Ramos (cell line): ENCODE data around the gene CELA1.
"Not testable (repeated sequence)": the region's sequence is repeated elsewhere in the genome, so short reads cannot be mapped to it uniquely, and the experiment has no call there.

ENCODE experiments used
- in situ Hi-C: fragments of 300-500 bp; cut with MboI; formaldehyde crosslinking; loops from one replicate; pipeline ENCODE4 v1.14.3; 2022; ENCODE audit warnings: low sequenced_read_pairs; ENCODE audit not compliant: unreplicated experiment

The CELA1 gene

DNA sequence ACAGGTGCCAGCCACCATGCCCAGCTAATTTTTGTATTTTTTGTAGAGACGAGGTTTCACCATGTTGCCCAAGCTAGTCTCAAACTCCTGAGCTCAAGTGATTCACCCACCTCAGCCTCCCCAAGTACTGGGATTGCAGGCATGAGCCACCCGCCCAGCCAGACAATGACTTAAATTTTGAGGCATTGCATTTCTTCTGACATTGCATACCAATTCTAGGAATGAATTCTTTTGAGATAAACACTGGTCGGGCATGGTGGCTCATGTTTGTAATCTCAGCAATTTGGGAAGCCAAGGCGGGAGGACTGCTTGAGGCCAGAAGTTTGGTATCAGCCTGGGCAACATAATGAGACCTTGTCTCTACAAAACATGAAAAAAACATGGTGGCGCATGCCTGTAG is 2.5 kb upstream of the CELA1 start:
- in situ Hi-C loops, result loop anchor here (10.0 kb wide), 1 partner anchor 534 kb away; no protein-coding TSS in a partner anchor

DNA sequence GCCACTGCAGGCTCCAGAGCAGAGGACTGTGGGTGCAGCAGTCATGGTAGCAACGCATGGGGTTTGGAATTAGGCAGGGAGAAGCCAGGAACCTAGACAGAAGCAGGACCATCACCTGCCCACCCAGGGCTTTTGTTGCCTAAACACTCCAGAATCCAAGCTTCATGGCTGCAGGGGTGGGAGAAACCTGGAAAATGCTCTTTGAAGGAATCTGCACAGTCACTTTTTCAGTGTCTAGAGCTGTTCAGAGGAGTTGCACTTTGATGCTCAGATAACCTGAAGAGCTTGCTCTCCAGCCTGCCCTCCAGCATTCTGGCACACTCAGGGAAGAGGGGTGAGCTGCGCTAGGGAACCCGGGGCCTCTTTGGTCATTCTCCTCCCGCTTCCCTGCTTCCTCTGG is 1.6 kb upstream of the CELA1 start:
- in situ Hi-C loops, result loop anchor here (10.0 kb wide), 1 partner anchor 533 kb away; no protein-coding TSS in a partner anchor

DNA sequence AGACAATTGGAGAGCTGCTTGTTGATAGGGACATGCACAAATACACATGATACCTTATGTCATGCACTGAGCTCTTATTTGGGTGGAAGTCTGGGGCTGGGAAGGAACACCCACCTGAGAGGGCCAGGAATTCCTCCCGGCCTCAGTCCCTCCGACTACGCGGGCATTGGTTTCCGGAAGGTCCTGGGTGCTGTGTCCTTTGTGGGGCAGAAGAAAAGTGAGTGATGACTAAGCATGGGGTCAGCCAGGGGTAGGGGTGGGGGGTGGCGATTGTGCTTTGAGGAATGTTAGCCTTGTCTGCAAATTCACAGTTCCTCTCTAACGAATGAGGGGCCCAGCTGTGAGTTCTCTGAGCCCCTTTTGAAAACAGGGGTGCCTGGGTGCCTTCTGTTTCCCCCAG is 798 bp downstream of the CELA1 start:
- in situ Hi-C loops, result loop anchor here (10.0 kb wide), 1 partner anchor 531 kb away; no protein-coding TSS in a partner anchor

DNA sequence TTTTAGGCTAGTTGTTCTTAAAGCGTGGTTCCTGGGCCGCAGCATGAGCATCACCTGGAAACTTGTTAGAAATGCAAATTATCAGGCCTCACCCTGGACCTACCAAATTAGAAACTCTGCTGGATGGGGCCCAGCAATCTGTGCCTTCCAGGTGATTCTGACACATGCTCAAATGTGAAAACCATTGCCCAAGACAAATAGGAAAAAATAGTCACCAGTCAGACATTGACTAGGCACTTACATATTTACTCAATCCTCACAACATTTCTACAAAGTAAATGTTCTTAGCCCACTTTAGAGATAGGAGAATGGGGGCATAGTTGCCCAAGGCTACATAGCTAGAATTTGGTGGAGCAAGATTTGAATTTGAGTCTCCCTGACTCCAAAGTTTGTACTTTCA is 3.3 kb downstream of the CELA1 start:
- in situ Hi-C loops, result loop anchor here (5.0 to 10.0 kb wide), 2 partner anchors 76 to 528 kb away; no protein-coding TSS in a partner anchor

DNA sequence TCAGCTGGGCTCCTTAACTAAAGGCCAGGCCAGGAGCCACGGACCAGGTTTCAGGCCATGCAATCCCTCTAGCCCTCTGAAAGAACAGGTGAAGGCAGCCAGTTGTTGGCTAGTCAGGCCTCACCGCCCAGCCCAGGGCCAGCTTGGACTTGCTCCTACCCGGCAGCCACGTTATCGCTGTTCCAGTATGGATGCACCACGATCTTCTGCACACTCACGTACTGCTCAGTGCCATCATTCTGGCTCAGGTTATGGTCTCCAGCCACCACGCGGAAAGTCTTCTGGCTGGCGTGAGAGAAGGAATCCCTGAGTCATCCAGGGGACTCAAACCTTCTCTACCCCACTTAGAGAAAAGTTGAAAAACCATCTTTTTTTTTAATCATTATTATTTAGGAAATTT is 4.1 kb downstream of the CELA1 start:
- in situ Hi-C loops, result loop anchor here (5.0 to 10.0 kb wide), 2 partner anchors 75 to 528 kb away; no protein-coding TSS in a partner anchor

DNA sequence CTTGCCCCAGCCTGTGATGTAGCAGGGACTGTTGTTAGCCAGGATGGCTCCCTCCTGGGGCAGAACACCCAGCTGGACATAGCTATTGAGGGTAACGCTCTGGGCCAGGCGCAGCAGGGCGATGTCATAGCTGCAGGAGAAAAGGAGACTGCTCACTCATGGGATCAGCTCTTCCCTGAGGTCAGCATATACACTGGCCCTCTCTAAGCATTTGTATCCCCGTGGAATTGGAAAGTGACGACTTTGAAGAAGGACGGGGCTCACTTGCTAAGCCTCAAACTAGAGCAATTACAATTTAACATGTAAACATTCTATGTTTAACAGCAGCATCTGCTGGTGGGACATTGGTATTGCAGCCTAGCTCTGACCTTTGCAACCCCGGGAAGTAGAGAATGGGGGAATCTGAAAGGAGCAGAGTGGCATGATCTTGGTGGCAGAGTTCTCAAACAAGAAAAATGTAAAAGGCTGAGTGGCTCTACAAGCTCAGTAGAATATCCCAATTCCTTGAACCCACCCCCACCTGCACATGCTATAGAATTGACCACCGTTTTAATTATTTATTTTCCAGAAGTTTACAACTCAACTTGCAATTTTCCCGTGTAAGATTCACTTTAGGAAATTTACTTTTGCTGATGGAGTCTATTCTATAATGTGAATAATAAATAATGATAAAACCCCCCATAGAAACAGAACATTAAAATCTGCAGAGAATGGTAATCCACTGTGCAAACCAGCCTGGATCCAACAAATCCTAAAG is 5.0 kb downstream of the CELA1 start:
- in situ Hi-C loops, result loop anchor here (5.0 to 10.0 kb wide), 2 partner anchors 74 to 527 kb away; no protein-coding TSS in a partner anchor

DNA sequence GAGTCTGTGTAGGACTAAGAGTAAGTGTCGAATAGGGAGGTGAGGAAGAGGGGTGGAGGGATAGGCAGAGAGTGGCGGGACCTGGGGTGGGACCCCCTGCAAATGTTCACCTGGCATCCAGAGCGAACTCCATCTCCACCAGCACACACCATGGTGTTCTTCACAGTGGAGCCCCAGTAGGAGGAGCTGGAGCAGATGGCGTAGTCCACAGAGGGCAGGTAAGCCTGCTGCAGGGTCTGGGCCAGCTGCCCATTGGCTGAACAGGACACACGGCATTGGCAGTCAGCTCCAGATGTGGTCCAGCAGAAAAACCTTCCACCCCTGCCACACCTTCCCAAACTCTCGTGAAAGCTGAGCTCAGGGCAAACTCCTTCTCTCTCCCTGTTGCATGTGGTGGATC is 6.7 kb downstream of the CELA1 start:
- in situ Hi-C loops, result loop anchor here (5.0 to 10.0 kb wide), 2 partner anchors 72 to 525 kb away; no protein-coding TSS in a partner anchor

DNA sequence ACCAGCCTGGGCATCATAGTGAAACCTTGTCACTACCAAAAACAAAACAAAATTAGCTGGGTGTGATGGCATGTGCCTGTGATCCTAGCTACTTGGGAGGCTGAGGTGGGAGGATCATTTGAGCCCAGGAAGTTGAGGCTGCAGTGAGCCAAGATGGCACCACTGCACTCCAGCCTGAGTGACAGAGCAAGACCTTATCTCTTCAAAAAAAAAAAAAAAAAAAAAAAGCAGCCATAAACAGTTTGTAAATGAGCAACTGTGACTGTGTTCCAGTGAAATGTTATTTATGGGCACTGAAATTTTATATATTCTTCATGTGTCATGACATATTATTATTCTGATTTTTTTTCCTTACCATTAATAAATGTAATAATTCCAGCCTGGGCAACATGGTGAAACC is 9.1 kb downstream of the CELA1 start:
- in situ Hi-C loops, result not testable (repeated sequence)

DNA sequence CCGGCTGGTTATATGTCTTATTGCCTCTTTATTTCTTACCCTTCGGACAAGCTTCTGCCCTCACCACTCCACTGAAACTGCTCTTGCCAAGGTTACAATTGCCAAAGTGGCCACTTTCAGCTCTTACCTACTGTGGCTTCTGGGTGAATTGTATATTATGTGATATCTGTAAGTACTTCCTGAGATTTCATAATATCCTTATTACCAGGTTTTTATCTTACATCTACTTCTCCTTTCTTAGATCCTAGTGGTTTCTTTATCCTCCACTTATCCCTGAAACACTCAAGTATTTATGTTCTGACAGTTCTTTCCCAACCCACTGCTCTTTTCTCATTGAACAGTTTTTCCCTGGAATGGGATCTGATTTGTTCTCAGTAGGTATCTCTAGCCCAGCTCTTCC is 10.5 kb downstream of the CELA1 start:
- in situ Hi-C loops, result no loop called here

DNA sequence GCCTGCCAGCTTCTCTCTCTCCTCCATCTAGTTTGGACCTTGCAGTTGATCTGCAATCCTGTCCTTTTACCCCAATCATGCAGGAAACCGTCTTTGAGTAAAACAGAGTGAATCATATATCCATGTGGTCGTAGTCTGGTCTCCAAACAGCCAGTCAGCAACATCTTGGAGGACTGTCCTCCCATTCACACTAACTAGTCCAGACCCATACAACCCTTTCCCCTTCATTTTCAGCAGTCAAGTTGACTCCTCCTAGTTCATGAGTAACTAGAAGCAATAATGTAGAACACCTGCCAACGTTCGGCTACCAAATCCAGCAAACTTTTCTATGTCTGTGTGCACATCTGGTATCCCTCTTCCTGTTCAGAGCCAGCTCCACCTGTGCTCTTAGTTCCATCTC is 11.7 kb downstream of the CELA1 start:
- in situ Hi-C loops, result no loop called here

DNA sequence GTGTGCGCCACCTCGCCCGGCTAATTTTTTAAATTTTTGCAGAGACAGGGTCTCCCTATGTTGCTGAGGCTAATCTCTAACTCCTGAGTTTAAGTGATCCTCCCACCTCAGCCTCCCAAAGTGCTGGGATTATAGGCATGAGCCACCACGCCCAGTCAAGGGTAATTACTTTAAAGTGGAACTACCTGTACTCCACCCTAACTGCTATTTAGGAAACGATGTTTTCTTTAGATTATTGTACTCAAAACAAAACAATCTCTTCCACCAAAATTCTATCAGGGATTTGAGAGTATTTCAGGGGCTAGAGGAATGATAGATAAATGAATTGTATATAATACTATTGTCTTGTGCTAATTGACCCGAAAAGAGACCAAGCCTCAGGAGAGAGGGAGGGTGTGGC is 12.9 kb downstream of the CELA1 start:
- in situ Hi-C loops, result no loop called here

DNA sequence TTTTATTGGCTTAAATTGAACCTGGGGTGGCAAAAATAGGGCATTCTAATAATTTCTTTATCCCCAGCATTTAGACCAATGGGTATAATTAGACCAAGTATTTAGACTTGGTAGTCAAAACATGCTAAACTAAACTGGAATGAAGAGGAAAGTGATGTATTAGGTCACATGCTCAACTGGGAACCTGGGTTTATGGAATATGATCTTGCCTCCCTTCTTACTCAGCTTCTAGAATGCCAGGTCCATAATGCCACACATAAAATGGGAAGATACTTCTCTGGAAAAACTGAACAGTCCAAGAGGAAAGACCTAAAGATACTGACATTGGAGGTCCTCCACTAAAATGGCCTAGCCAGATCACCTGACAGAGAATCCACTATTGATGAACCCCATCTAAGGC is 16.3 kb downstream of the CELA1 start:
- in situ Hi-C loops, result no loop called here

DNA sequence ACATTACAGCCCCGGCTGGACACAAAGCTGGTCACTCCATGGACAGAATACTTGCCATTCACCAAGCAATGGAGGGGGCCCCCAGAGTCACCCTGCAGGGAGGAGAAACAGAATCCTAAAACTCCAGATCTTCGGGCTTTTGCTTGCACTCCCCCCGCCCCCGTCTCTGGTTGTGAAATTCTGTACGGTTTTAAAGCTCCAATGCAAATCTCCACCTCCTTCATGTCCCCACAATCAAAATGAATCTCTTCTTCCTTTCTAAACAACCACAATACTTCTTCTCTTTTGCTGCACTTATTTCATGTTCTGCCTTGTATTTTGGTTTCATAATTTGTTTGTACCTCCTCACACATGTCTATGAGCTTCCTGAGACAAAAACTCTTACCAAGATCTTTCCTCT is 16.7 kb downstream of the CELA1 start:
- in situ Hi-C loops, result no loop called here

DNA sequence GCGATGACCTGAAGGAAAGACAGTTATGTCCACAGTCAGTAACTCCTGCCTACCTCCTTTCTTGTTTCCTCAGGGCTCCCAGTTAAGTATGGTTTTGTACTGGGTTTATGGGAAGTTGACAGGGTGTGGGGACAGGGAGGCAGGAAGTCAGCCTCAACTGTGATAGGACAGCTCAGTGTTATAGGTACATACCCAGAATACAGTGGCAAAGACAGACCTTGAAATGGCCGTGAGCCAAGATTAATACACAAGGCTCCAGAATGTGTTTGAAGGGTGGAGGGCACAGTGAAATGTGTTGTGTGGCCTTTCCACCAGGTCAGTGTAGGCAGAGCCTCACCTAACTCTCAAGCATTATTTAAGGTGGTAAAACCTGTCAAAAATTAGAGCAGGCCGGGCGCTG is 17.9 kb downstream of the CELA1 start:
- in situ Hi-C loops, result no loop called here

DNA sequence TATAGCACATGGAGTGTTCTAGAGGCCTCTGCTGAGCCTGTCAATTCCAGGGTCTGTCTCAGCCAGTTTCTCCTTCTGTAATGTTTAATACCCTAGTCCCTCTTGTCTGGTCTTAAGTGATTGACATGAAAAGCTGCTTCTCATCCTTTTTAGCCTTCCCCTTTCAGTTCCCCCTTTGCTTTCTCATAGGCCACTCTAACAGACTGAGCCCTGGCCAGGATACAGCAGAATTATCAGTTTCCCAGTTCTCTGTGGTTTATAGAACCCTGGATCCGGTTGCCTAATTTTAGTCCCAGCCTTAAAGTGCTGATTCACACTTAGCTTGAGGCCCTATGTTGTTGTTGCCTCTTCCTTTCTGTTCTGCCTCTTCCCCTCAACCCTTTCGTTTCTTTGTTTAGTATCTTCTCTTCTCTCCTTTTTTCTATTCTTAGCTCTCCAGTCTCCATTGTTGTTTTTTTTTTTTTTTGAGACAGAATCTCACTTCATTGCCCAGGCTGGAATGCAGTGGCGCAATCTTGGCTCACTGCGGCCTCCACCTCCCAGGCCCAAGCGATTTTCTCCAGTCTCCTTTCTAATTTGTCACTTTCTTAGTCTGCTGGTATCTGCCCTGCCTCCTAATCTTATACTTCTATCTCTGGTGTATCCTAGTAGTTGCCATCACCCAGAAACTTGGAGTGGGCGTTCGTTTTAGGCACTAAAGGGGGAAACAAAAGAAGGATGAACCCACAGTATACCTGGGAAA is 19.6 kb downstream of the CELA1 start:
- in situ Hi-C loops, result no loop called here

DNA sequence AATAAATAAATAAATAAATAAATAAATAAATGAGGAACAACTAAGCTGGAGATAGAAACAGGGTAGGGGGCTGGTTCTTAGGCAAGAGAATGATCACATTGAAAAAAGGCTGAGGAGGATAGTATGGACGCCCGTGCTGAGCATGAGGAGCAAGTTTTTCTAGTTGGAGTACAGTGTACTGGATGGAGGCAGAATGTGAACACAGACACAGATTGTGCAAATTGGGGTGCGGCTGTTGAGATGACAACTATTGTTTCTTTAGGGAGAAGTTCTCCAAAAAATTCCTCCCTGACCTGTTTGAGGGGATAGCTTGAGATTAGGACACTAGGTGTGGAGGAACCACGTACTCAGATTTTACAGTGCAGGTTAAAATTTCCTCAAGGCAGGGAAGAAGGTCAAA is 21.5 kb downstream of the CELA1 start:
- in situ Hi-C loops, result no loop called here

DNA sequence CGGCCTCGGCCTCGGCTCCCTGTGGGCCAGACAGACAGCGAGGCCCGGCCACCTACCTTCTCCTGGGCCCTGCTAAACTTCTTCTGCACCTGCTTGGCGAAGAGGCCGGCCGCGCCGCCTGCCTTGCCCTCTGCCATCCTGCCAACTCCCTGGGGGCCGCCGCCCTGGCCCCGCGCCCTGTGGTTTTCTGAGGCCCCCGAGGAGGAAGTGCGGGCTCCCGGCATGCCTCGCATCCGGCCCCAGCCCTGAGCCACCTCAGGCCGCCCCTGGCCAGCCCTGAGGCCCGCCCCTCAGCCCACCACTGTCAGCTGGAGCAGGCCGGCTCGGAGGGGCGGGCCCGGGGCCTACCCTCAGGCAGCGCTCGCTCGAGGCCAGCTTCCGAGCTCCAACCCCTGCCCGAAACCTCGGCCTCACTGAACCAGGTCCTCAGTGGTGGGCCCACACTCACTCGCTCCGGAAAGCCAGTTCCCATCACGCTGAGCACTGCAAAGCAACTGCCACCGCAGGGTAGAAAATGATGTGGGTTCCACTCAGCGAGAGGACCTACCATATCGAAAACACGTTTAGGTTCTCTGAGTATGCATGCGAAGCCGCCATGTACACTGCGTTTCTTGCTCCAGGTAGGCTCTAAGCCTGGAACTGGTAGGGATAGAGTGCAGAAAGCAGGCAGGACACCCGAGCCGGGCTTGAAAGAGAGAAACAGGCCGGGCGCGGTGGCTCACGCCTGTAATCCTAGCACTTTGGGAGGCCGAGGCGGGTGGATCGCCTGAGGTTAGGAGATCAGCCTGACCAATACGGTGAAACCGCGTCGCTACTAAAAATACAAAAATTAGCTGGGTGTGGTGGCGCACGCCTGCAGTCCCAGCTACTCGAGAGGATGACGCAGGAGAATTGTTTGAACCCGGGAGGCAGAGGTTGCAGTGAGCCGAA is 22.2 kb downstream of the CELA1 start, which contains the start of gene BIN2:
Gene BIN2, minus strand, starts transcription at position 209 of the 930 bp plus-strand sequence. Its CDS starts 72 bp downstream, at position 137.
- in situ Hi-C loops, result no loop called here

DNA sequence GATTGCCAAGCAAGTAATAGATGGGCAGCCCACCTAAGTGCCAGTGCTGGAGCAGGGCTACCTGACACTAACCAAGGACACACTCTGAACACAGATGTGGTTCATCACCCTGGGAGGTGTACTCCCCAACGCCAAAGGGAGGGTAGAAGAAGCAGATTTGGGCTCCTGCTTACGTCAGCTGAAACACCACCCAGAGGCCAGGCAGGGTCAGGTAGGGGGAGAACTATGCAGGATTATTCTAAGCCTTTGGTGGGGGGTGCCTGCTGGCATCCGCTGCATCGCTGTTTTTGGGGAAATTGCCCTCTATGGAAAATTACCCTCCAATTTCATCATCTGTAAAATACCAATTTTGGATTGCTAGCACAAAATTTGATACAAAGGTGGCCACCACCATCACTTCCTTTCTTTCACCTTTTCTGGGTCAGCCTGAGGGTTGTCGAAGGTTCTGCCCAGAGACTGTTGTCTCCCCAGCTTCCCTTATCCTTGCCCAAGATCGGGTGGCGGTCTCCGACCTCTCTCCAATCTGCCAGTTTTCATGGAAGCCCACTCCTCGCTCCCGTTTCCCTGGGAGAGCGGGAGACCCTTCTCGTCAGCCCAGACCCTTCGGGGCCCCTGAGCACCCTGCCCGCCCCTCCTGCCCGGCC is 23.0 kb downstream of the CELA1 start:
- in situ Hi-C loops, result no loop called here

DNA sequence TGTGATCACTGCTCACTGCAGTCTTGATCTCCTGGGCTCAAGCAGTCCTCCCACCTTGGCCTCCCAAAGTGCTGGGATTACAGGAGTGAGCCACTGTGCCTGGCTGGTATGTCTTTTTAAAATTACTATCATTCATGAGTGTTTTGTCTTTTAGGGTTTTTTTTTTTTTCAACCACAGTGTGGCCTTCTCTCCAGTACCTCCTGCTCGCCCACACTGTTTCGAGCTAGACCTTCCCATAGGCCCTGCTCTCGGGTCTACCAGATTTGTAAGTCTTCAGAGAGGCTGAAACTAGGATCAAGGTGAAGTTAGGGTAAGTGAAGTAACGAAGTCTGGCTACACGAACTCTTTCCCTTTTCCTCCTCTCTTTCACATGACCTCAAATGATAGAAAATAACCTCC is 24.0 kb downstream of the CELA1 start:
- in situ Hi-C loops, result no loop called here

DNA sequence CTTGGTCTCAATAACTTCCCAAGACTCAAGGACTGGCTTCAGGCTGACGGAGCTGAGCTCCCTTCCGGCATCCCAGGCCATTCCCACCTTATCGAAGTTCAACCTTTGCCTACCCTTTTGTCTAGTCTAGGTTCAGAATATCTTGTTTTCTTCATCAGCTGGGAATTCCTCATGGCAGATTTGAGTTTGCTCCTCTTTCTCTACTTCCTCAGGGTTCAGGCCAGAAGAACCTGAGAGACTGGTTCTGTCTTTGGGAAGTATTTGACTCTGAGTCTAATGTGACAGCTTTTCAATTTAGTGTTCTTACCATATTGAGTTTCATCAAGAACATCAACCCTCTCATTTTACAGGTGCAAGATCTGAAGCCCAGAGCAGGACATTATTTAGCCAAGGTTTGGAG is 24.6 kb downstream of the CELA1 start:
- in situ Hi-C loops, result no loop called here
